HG02623 (cell line): ENCODE results near the gene TMOD1.
"Not testable (repeated sequence)": the region's sequence is repeated elsewhere in the genome, so short reads cannot be mapped to it uniquely, and the experiment has no call there.

Source experiments
- ATAC-seq: cut with Tn5 transposase; IDR thresholded peaks from one replicate; pipeline ENCODE4 v1.9.1; 2021; ENCODE audit warnings: moderate library complexity; ENCODE audit not compliant: unreplicated experiment

Gene TMOD1

GRCh38 chr9:97497558-97498375, 3.7 kb upstream of the TMOD1 start:
- ATAC-seq: not testable (repeated sequence)

- not testable (repeated sequence) for ATAC-seq
Measured at GRCh38 chr9:97498846-97499245, 2.6 kb upstream of the TMOD1 start.

GRCh38 chr9:97500263-97500662, 1.2 kb upstream of the TMOD1 start:
- ATAC-seq: no peak

GRCh38 chr9:97500765-97501176, 695 bp upstream of the TMOD1 start:
- ATAC-seq: no peak

- ATAC-seq: peak; percentile 15
Measured at GRCh38 chr9:97501972-97502221, 431 bp downstream of the TMOD1 start.

- ATAC-seq: no peak
Measured at GRCh38 chr9:97502222-97502983, 937 bp downstream of the TMOD1 start.

- no peak for ATAC-seq
Measured at GRCh38 chr9:97502984-97503861, 1.8 kb downstream of the TMOD1 start.

GRCh38 chr9:97503862-97504210, 2.4 kb downstream of the TMOD1 start:
- ATAC-seq: no peak

- ATAC-seq: no peak
Measured at GRCh38 chr9:97504381-97505216, 3.1 kb downstream of the TMOD1 start.

GRCh38 chr9:97505845-97506244, 4.4 kb downstream of the TMOD1 start:
- ATAC-seq: no peak

GRCh38 chr9:97506306-97506705, 4.8 kb downstream of the TMOD1 start:
- no peak for ATAC-seq

- no peak for ATAC-seq
Measured at GRCh38 chr9:97506787-97507186, 5.3 kb downstream of the TMOD1 start.

GRCh38 chr9:97507428-97507984, 6.0 kb downstream of the TMOD1 start:
- ATAC-seq: no peak

- ATAC-seq: no peak
Measured at GRCh38 chr9:97508852-97509251, 7.4 kb downstream of the TMOD1 start.

GRCh38 chr9:97510797-97511654, 9.6 kb downstream of the TMOD1 start:
- ATAC-seq: peak; percentile 70

- ATAC-seq: no peak
Measured at GRCh38 chr9:97511655-97512427, 10.4 kb downstream of the TMOD1 start.

- no peak for ATAC-seq
Measured at GRCh38 chr9:97512966-97513560, 11.6 kb downstream of the TMOD1 start.

- no peak for ATAC-seq
Measured at GRCh38 chr9:97514531-97514930, 13.1 kb downstream of the TMOD1 start.
